OCI-LY3 (cell line): ENCODE results near the gene STPG4.

Source experiments
- H2AFZ ChIP-seq: fragments of 200-600, 300-600 bp; shearing (Covaris generic); 2 replicates; pipeline ENCODE4 v1.6.0; 2014; ENCODE audit warnings: antibody characterized with exemption, low read depth, low read length
- H3K27ac ChIP-seq: fragments of 200-600, 300-600 bp; sonication (generic); 2 replicates; pipeline ENCODE4 v1.5.1; 2014; ENCODE audit warnings: mild to moderate bottlenecking, low read length, moderate library complexity, mixed read lengths
- H3K27me3 ChIP-seq: fragments of 200-600, 300-600 bp; sonication (generic); 2 replicates; pipeline ENCODE4 v1.6.1; 2014; ENCODE audit warnings: low read depth, low read length, mixed read lengths
- H3K36me3 ChIP-seq: fragments of 200-600, 300-600 bp; sonication (generic); replicated peaks from 2 replicates; pipeline ENCODE3; 2014; ENCODE audit warnings: low read depth, low read length, mixed read lengths
- H3K4me1 ChIP-seq: fragments of 300-600, 200-600 bp; sonication (generic); 2 replicates; pipeline ENCODE4 v1.6.1; 2014; ENCODE audit warnings: low read length, mixed read lengths
- H3K4me2 ChIP-seq: fragments of 200-600, 300-600 bp; sonication (generic); 2 replicates; pipeline ENCODE4 v1.6.1; 2014; ENCODE audit warnings: low read length, mixed read lengths
- H3K4me3 ChIP-seq: fragments of 300-600, 200-600 bp; sonication (generic); 2 replicates; pipeline ENCODE4 v1.5.1; 2014; ENCODE audit warnings: antibody characterized with exemption, mild to moderate bottlenecking, low read length, moderate library complexity
- H3K79me2 ChIP-seq: fragments of 300-600, 200-600 bp; shearing (Covaris generic); 2 replicates; pipeline ENCODE4 v1.6.1; 2014; ENCODE audit warnings: mild to moderate bottlenecking, low read length, mixed read lengths
- H3K9ac ChIP-seq: fragments of 300-600, 200-600 bp; shearing (Covaris generic); 2 replicates; pipeline ENCODE4 v1.6.0; 2014; ENCODE audit warnings: mild to moderate bottlenecking, low read length, moderate library complexity
- H3K9me3 ChIP-seq: fragments of 200-600, 300-600 bp; shearing (Covaris generic); 2 replicates; pipeline ENCODE4 v1.6.1; 2014; ENCODE audit warnings: low read length, mixed read lengths; ENCODE audit not compliant: insufficient read depth
- H4K20me1 ChIP-seq: fragments of 200-600, 300-600 bp; sonication (generic); 2 replicates; pipeline ENCODE4 v1.6.1; 2016; ENCODE audit warnings: low read length, mixed read lengths; ENCODE audit not compliant: insufficient read depth
- EZH2phosphoT487 ChIP-seq: fragments of 200-600 bp; shearing (Covaris generic); IDR thresholded peaks from 2 replicates; pipeline ENCODE4 v1.6.1; 2018; ENCODE audit warnings: antibody characterized with exemption, mixed run types, low read depth
- TF ChIP-seq, protein P1 (sequence below): fragments of 200-600, 300-600 bp; sonication (generic); IDR thresholded peaks from 2 replicates; pipeline ENCODE4 v1.5.1; 2014; ENCODE audit warnings: antibody characterized with exemption, low read length, low read depth

Gene STPG4

DNA sequence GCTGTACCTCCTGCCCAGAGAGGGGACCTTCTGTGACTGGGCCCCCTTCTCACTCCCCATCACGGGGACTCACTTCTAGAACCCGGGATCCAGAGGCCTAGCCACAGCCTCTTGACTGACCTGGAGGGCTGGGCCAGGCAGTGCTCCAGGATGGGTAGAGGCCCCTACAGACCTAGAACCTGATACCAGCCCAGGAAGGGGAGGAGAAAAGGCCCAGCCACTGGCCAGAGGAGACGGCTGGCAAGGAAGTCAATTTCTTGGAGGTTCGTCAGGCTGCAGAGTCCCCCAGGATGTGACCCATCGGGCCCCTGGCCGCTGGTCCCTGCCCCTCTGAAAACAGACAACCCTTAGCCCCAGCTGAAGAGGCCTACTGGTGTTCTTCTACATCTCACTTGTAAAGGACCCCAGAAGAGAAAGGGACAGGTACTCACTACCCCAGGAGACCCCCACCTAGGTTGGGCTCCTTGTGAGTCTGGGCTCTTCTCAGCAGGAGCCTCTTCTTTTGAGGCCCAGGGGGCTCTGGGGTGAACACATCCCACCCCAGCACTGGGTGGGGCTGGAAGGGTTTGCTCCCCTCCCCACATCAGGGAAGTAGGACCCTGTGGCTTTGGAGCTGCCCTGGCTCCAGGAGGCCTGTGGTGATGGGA, 86.0 kb downstream of the STPG4 start:
- Histone ChIP-seq H3K4me1 (peaks cover 32% of the 10 kb centered on the region), H3K4me2 (no peak overlapping the region), H2AFZ (no peak overlapping the region), H3K36me3 (peaks cover 15% of the 10 kb centered on the region), H3K27ac (no peak overlapping the region), H4K20me1 (no peaks in the 10 kb centered on the region), H3K4me3 (no peak overlapping the region), H3K79me2 (no peaks in the 10 kb centered on the region), H3K9me3 (no peaks in the 10 kb centered on the region), H3K27me3 (no peaks in the 10 kb centered on the region), H3K9ac (no peak overlapping the region)
- TF ChIP-seq, protein P1, sequence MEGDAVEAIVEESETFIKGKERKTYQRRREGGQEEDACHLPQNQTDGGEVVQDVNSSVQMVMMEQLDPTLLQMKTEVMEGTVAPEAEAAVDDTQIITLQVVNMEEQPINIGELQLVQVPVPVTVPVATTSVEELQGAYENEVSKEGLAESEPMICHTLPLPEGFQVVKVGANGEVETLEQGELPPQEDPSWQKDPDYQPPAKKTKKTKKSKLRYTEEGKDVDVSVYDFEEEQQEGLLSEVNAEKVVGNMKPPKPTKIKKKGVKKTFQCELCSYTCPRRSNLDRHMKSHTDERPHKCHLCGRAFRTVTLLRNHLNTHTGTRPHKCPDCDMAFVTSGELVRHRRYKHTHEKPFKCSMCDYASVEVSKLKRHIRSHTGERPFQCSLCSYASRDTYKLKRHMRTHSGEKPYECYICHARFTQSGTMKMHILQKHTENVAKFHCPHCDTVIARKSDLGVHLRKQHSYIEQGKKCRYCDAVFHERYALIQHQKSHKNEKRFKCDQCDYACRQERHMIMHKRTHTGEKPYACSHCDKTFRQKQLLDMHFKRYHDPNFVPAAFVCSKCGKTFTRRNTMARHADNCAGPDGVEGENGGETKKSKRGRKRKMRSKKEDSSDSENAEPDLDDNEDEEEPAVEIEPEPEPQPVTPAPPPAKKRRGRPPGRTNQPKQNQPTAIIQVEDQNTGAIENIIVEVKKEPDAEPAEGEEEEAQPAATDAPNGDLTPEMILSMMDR = no peak
- no peak for TF ChIP-seq EZH2phosphoT487

DNA sequence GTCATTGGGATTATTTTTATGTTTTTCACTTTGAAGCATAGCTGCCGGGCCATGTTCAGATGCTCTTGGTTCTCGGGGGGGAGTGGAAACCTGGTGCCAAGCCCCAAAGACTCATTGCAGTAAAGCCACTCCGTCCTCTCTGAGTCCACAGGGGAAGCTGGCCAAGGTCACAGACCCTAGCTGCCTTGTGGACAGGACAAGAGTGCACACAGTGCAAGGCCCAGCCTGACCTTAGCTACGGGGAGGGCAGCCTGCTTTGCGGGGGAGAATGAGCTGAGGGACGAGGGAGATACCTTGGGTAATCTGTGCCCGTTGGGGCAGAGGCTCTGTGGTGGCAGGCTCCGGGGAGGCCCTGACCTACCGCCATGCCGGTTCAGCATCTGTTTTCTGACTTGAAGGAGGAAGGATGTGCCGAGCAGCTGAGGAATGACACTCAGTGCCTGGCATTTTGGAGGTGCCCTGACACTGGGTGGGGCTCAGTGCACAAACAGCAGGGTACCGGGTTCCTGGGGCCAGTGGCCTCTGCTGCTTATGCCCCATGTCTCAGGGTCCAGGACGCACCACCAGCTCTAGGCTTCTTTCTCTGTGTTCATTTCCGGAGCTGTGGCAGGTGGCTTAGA, 87.2 kb downstream of the STPG4 start:
- Histone ChIP-seq H3K4me2 (no peak overlapping the region), H3K27ac (no peak overlapping the region)

DNA sequence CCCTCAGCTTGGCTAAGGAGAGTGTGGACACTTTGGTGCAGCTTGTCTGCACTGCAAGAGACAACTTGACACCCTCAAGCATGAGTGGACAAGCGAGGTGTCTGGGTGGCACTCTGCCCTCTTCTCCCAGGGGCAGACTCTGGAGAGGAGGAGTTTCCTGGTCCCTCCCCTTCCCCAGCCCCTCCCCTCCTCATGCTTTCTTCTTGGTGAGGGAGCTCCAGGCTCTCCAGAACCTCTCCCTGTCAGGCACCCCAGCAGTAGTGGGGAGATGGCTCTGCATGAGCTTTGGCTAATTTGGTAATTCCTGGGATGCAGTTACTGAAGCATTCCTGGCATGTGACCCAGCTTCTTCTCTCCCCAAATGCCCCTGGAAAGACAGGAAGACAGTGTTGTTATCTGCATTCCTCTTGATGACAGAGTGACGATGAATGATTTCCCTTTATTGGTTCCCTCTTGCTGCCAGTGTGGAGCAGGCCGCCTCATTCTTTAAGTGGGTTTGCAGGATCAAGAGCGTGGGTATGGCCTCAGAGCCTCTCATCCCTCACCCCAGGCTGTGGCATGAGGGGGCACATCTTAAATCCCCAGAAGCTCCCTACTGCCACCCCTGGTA, 89.2 kb downstream of the STPG4 start:
- Histone ChIP-seq H3K9me3 (no peaks in the 10 kb centered on the region), H3K4me2 (no peak overlapping the region), H4K20me1 (no peaks in the 10 kb centered on the region), H3K36me3 (peaks cover 18% of the 10 kb centered on the region), H3K4me3 (no peak overlapping the region), H3K79me2 (no peaks in the 10 kb centered on the region), H3K4me1 (peaks cover 8% of the 10 kb centered on the region), H3K9ac (no peak overlapping the region), H3K27me3 (no peaks in the 10 kb centered on the region), H2AFZ (no peak overlapping the region), H3K27ac (no peak overlapping the region)
- no peak for TF ChIP-seq EZH2phosphoT487
- TF ChIP-seq, protein P1 = no peak

More for the DNA sequence above, 87.2 kb downstream of the STPG4 start:
- no peaks in the 10 kb centered on the region for H3K27me3 ChIP-seq
- no peak for TF ChIP-seq EZH2phosphoT487
- TF ChIP-seq, protein P1 = no peak
- peaks cover 28% of the 10 kb centered on the region for H3K4me1 ChIP-seq
- H4K20me1 ChIP-seq = no peaks in the 10 kb centered on the region
- H3K4me3 ChIP-seq = no peak overlapping the region
- H3K9ac ChIP-seq = no peak overlapping the region
- H3K79me2 ChIP-seq = no peaks in the 10 kb centered on the region
- H3K36me3 ChIP-seq = peaks cover 14% of the 10 kb centered on the region
- H2AFZ ChIP-seq = no peak overlapping the region
- no peaks in the 10 kb centered on the region for H3K9me3 ChIP-seq

DNA sequence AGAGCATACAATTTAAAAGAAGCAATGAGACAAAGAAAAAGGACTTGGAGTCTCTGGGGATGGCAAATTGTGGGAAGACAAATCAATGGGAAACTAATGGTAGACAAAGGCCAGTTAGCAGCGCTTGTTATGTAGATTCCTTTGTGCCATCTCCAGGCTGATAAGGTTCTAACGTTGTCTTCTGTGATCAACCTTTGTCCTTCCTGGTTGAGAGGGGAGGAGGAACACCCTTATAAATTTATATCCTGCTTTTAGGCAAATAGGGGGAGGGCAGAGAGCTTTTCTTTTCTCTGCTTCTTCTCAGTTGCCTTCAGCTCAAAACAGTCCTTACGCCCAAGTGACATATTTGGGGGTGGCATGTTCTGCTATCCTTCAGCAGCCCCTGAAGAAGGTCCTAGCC, 89.8 kb downstream of the STPG4 start:
- Histone ChIP-seq H3K9me3 (no peaks in the 10 kb centered on the region), H3K9ac (no peak overlapping the region), H3K27me3 (no peaks in the 10 kb centered on the region), H2AFZ (no peak overlapping the region), H3K4me1 (peaks cover 2% of the 10 kb centered on the region; the same call in 1 of the 2 replicates), H3K79me2 (no peaks in the 10 kb centered on the region), H3K27ac (no peak overlapping the region), H4K20me1 (no peaks in the 10 kb centered on the region), H3K4me2 (no peak overlapping the region), H3K36me3 (peaks cover 18% of the 10 kb centered on the region), H3K4me3 (no peak overlapping the region)
- TF ChIP-seq, protein P1 = no peak
- TF ChIP-seq EZH2phosphoT487 = no peak
